ENCODE data around the gene PPL.
"Not testable (repeated sequence)": the region's sequence is repeated elsewhere in the genome, so short reads cannot be mapped to it uniquely, and the experiment has no call there.

Gene PPL

GRCh38 chr16:4958510-4959438, 21.8 kb upstream of the PPL start:
- DNase-seq = no peak

GRCh38 chr16:4957720-4958509, 21.0 kb upstream of the PPL start, which contains the start of gene SEC14L5:
Gene SEC14L5, plus strand, starts transcription at chr16:4958330. Its CDS starts 994 bp downstream, at chr16:4959324.
- DNase-seq = peak; percentile 90 to 98

GRCh38 chr16:4957420-4957719, 20.4 kb upstream of the PPL start:
- DNase-seq = no peak

- DNase-seq = peak in 1 of 2 experiments; percentile 55
Observed at GRCh38 chr16:4954714-4955113, 17.8 kb upstream of the PPL start.

GRCh38 chr16:4951583-4951982, 14.6 kb upstream of the PPL start:
- DNase-seq = not testable (repeated sequence)

GRCh38 chr16:4949986-4950385, 13.0 kb upstream of the PPL start:
- no peak for DNase-seq

- DNase-seq = no peak
Observed at GRCh38 chr16:4948903-4949766, 12.2 kb upstream of the PPL start.

GRCh38 chr16:4947722-4948503, 11.0 kb upstream of the PPL start:
- DNase-seq = no peak

GRCh38 chr16:4946917-4947316, 10.0 kb upstream of the PPL start:
- DNase-seq = no peak

- peak in 1 of 2 experiments; percentile 40 for DNase-seq
Observed at GRCh38 chr16:4945560-4946502, 8.9 kb upstream of the PPL start.

- peak; percentile 88 to 97 for DNase-seq
Observed at GRCh38 chr16:4944333-4945281, 7.7 kb upstream of the PPL start.

GRCh38 chr16:4942481-4942880, 5.5 kb upstream of the PPL start:
- no peak for DNase-seq

GRCh38 chr16:4940719-4941118, 3.8 kb upstream of the PPL start:
- DNase-seq = no peak

- DNase-seq = no peak
Observed at GRCh38 chr16:4938683-4939030, 1.7 kb upstream of the PPL start.

GRCh38 chr16:4937782-4938682, 1.1 kb upstream of the PPL start:
- no peak for DNase-seq

GRCh38 chr16:4936181-4936990, 562 bp downstream of the PPL start:
- DNase-seq = no peak

- DNase-seq = no peak
Observed at GRCh38 chr16:4935241-4935855, 1.6 kb downstream of the PPL start.
